Measurements from ENCODE around the gene HSD11B1.

Gene HSD11B1

DNA sequence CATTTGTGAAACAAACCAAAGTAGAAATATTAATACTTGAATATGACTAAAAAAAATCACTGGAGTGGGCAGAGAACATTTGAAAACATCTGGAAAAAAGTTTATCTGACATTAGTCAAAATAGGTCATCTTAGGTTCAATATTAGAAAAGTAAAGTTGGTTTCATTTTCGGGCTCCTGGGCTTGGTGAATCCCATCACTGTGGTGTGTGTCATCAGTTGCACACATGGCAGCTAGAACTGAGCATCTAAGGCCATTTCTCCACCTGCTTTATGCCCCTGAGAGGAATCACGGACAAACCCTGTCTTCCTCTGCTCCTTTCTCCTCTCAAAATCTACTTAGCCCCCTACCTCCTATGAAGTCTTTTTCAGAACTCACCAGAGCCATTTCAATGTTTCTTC lies 5.4 kb downstream of the HSD11B1 start:
- no peak overlapping the region for H3K27ac ChIP-seq (ENCODE audit: low read depth, low read length, severe bottlenecking)
- no peaks in the 10 kb centered on the region for H3K9me3 ChIP-seq (ENCODE audit: control insufficient read depth, low read length)
- H3K36me3 ChIP-seq (ENCODE audit: control insufficient read depth, insufficient read depth, low read length): no peaks in the 10 kb centered on the region
- H3K4me1 ChIP-seq (ENCODE audit: control insufficient read depth, insufficient read depth, low read length, poor library complexity, severe bottlenecking): no peaks in the 10 kb centered on the region
- H3K4me3 ChIP-seq (ENCODE audit: extremely low read depth, insufficient read depth, low read length, poor library complexity, severe bottlenecking): no peak overlapping the region
- 81 to 100% methylated on average over 2 of the region's 2 CpGs for WGBS, 2 experiments (ENCODE audit: insufficient coverage in 2 of 2)

DNA sequence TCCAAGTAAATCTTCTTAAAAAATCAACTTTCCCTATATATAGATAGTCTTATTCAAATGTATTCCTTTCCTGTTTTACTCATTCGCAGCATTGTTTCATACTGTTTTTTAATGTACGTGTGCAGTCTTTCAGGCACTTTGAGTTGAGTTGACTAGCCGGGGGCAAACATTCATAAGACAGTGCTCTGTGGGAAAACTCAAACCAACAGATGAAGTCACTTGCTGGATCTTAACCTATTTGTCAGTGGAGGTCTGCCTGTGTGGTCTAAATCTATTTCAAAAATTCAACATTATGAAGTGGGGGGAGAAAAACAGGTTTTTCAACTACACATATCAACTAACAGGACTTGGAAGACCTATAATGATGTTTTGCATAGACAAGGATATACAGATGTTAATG lies 6.2 kb downstream of the HSD11B1 start:
- WGBS, 2 experiments (ENCODE audit: insufficient coverage in 2 of 2): 84 to 100% methylated on average over 1 to 3 of the region's 3 CpGs
- Histone ChIP-seq H3K4me3 (ENCODE audit: extremely low read depth, insufficient read depth, low read length, poor library complexity, severe bottlenecking) (no peak overlapping the region), H3K27ac (ENCODE audit: low read depth, low read length, severe bottlenecking) (no peak overlapping the region), H3K4me1 (ENCODE audit: control insufficient read depth, insufficient read depth, low read length, poor library complexity, severe bottlenecking) (no peaks in the 10 kb centered on the region), H3K9me3 (ENCODE audit: control insufficient read depth, low read length) (no peaks in the 10 kb centered on the region), H3K36me3 (ENCODE audit: control insufficient read depth, insufficient read depth, low read length) (no peaks in the 10 kb centered on the region)

DNA sequence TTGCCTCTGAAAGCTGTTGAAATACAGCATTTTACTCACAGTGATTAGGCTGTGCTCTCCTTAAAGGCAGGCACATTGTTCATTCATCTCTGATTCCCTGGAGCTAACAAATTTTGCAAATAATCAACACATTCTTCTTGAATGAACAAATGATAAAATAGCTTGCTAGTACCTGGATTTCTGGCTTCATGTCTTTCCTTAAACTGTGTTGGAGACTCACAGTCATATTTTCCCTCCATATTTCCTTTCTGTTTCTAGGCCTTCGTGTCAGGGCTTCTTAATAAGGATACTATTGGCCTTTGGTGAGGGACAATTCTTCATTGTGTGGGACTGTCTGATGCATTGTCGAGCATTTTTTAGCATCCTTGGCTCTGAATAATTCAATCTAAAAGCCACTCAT lies 9.7 kb downstream of the HSD11B1 start:
- WGBS, 2 experiments (ENCODE audit: insufficient coverage in 2 of 2): 60% methylated on average over 1 of the region's 2 CpGs; no CpG with 5 or more reads in 1 of the 2 experiments
- no peaks in the 10 kb centered on the region for H3K4me1 ChIP-seq (ENCODE audit: control insufficient read depth, insufficient read depth, low read length, poor library complexity, severe bottlenecking)
- no peaks in the 10 kb centered on the region for H3K36me3 ChIP-seq (ENCODE audit: control insufficient read depth, insufficient read depth, low read length)
- H3K27ac ChIP-seq (ENCODE audit: low read depth, low read length, severe bottlenecking): no peak overlapping the region
- no peaks in the 10 kb centered on the region for H3K9me3 ChIP-seq (ENCODE audit: control insufficient read depth, low read length)
- H3K4me3 ChIP-seq (ENCODE audit: extremely low read depth, insufficient read depth, low read length, poor library complexity, severe bottlenecking): no peak overlapping the region

DNA sequence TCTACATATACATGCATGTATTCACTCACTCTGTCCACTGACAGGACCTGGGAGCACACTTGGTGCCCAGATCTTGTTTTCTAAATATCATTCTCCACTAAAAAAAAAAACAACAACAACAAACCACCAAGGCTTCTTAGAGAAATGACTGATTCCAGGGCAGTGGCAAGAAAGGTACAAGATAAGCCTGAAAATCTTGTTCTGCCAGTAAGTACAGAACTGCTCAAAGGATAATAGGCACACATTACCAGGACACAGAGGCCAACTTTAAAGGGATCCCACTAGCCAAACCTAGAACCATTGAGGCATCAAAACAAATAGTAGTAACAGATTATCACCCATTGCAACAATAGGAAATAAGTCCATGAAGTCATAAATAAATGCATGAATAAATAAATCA lies 10.7 kb downstream of the HSD11B1 start:
- Histone ChIP-seq H3K9me3 (ENCODE audit: control insufficient read depth, low read length) (no peaks in the 10 kb centered on the region), H3K27ac (ENCODE audit: low read depth, low read length, severe bottlenecking) (no peak overlapping the region), H3K36me3 (ENCODE audit: control insufficient read depth, insufficient read depth, low read length) (no peaks in the 10 kb centered on the region), H3K4me3 (ENCODE audit: extremely low read depth, insufficient read depth, low read length, poor library complexity, severe bottlenecking) (no peak overlapping the region), H3K4me1 (ENCODE audit: control insufficient read depth, insufficient read depth, low read length, poor library complexity, severe bottlenecking) (no peaks in the 10 kb centered on the region)

DNA sequence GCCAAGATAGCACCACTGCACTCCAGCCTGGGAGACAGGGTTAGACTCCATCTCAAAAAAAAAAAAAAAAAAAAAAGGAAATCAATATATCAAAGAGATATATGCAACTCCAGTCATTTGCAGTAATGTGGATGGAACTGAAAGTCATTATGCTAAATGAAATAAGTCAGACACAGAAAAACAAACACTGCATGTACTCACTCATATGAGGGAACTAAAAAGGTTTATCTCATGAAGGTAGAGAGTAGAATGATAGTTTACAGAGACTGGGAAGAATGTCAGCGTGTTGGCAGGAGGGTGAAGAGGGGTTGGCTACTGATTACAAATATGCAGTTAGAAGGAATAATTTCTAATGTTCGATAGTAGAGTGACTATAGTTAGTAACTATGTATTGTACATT lies 13.2 kb downstream of the HSD11B1 start:
- Histone ChIP-seq H3K27ac (ENCODE audit: low read depth, low read length, severe bottlenecking) (no peak overlapping the region), H3K4me3 (ENCODE audit: extremely low read depth, insufficient read depth, low read length, poor library complexity, severe bottlenecking) (no peak overlapping the region), H3K4me1 (ENCODE audit: control insufficient read depth, insufficient read depth, low read length, poor library complexity, severe bottlenecking) (no peaks in the 10 kb centered on the region), H3K9me3 (ENCODE audit: control insufficient read depth, low read length) (no peaks in the 10 kb centered on the region), H3K36me3 (ENCODE audit: control insufficient read depth, insufficient read depth, low read length) (no peaks in the 10 kb centered on the region)
- 40 to 86% methylated on average over 1 of the region's 2 CpGs for WGBS, 2 experiments (ENCODE audit: insufficient coverage in 2 of 2)

DNA sequence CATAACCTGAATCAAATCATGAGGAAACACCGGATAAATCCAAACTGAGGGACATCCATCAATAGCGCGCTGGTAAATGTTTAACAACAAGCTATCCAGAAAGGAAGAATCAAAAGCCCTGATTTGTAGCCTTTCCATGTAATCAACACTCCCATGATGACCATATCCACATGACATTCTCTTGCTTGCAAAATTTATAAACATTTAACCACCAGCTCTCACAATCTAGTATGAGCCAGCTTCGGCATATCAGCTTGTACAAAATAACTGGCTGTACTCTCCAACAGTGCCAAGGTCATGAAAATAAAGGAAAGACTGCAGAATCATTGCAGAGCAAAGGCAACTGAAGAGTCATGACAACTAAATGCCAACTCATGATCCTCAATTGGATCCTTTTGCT lies 15.7 kb downstream of the HSD11B1 start:
- WGBS, 2 experiments (ENCODE audit: insufficient coverage in 2 of 2): 95 to 100% methylated on average over 4 of the region's 4 CpGs
- no peaks in the 10 kb centered on the region for H3K4me1 ChIP-seq (ENCODE audit: control insufficient read depth, insufficient read depth, low read length, poor library complexity, severe bottlenecking)
- H3K9me3 ChIP-seq (ENCODE audit: control insufficient read depth, low read length): no peaks in the 10 kb centered on the region
- no peaks in the 10 kb centered on the region for H3K36me3 ChIP-seq (ENCODE audit: control insufficient read depth, insufficient read depth, low read length)
- no peak overlapping the region for H3K27ac ChIP-seq (ENCODE audit: low read depth, low read length, severe bottlenecking)
- no peak overlapping the region for H3K4me3 ChIP-seq (ENCODE audit: extremely low read depth, insufficient read depth, low read length, poor library complexity, severe bottlenecking)

DNA sequence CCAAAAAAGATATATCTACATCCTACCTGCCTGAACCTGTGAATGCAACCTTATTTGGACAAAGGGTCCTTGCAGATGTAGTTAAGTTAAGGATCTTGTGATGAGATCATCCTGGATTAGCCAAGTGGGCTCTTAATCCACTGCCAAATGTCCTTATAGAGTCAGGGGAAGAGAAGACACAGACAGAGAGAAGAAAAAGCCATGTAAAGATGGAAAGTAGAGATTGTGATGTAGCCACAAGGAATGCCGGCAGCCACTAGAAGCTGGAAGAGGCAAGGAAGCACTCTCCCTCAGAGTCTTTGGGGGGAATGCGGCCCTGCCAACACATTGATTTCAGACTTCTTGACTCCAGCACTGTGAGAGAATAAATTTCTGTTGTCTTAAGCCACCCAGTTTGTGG lies 16.2 kb downstream of the HSD11B1 start:
- Histone ChIP-seq H3K4me1 (ENCODE audit: control insufficient read depth, insufficient read depth, low read length, poor library complexity, severe bottlenecking) (no peaks in the 10 kb centered on the region), H3K9me3 (ENCODE audit: control insufficient read depth, low read length) (no peaks in the 10 kb centered on the region), H3K4me3 (ENCODE audit: extremely low read depth, insufficient read depth, low read length, poor library complexity, severe bottlenecking) (no peak overlapping the region), H3K27ac (ENCODE audit: low read depth, low read length, severe bottlenecking) (no peak overlapping the region), H3K36me3 (ENCODE audit: control insufficient read depth, insufficient read depth, low read length) (no peaks in the 10 kb centered on the region)
- WGBS, 2 experiments (ENCODE audit: insufficient coverage in 2 of 2): 79% methylated on average over 1 of the region's 2 CpGs; no CpG with 5 or more reads in 1 of the 2 experiments

DNA sequence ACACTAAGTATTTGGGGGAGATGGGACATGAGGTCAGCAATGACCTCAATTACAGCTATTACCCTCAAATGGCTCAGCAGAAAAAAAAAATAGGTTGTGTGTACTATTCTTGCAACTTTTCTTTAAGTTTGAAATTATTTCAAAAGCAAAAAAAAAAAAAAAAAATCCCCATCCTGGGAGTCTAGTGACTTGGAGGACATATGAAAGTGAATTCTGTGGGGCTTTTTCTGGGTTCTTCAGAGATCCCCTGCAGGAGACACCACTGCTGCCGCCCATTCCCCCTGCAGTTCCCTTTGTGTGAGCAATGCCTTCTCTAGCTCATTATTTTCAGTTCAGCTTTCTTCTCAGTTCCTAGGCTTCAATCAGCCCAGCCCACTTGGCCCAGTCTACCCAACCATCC lies 16.7 kb downstream of the HSD11B1 start:
- H3K36me3 ChIP-seq (ENCODE audit: control insufficient read depth, insufficient read depth, low read length): no peaks in the 10 kb centered on the region
- no peak overlapping the region for H3K4me3 ChIP-seq (ENCODE audit: extremely low read depth, insufficient read depth, low read length, poor library complexity, severe bottlenecking)
- H3K4me1 ChIP-seq (ENCODE audit: control insufficient read depth, insufficient read depth, low read length, poor library complexity, severe bottlenecking): no peaks in the 10 kb centered on the region
- no peak overlapping the region for H3K27ac ChIP-seq (ENCODE audit: low read depth, low read length, severe bottlenecking)
- WGBS, 2 experiments (ENCODE audit: insufficient coverage in 2 of 2): 100% methylated on average over 1 of the region's 1 CpG
- H3K9me3 ChIP-seq (ENCODE audit: control insufficient read depth, low read length): no peaks in the 10 kb centered on the region

DNA sequence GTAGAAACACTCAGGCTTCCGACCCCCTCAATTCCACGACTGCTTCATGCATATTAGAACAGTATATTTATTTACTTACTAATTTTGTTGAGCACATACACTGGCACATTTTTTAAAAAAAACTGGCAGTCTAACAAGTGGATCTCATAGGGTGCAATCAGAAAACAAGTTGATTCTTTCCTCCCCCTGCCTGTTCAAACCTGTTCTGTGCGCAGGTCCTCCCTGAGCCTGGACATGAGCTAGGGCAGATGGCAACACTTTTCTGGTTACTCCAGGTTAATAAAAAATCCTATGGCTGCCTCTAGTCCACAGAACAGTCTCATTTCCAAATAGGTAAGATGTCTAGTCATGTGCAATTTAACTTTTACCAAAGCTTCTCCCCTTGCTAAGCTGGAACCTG lies 18.6 kb downstream of the HSD11B1 start:
- H3K27ac ChIP-seq (ENCODE audit: low read depth, low read length, severe bottlenecking): no peak overlapping the region
- H3K4me3 ChIP-seq (ENCODE audit: extremely low read depth, insufficient read depth, low read length, poor library complexity, severe bottlenecking): no peak overlapping the region
- H3K4me1 ChIP-seq (ENCODE audit: control insufficient read depth, insufficient read depth, low read length, poor library complexity, severe bottlenecking): no peaks in the 10 kb centered on the region
- 86 to 90% methylated on average over 1 of the region's 3 CpGs for WGBS, 2 experiments (ENCODE audit: insufficient coverage in 2 of 2)
- H3K9me3 ChIP-seq (ENCODE audit: control insufficient read depth, low read length): no peaks in the 10 kb centered on the region
- no peaks in the 10 kb centered on the region for H3K36me3 ChIP-seq (ENCODE audit: control insufficient read depth, insufficient read depth, low read length)

DNA sequence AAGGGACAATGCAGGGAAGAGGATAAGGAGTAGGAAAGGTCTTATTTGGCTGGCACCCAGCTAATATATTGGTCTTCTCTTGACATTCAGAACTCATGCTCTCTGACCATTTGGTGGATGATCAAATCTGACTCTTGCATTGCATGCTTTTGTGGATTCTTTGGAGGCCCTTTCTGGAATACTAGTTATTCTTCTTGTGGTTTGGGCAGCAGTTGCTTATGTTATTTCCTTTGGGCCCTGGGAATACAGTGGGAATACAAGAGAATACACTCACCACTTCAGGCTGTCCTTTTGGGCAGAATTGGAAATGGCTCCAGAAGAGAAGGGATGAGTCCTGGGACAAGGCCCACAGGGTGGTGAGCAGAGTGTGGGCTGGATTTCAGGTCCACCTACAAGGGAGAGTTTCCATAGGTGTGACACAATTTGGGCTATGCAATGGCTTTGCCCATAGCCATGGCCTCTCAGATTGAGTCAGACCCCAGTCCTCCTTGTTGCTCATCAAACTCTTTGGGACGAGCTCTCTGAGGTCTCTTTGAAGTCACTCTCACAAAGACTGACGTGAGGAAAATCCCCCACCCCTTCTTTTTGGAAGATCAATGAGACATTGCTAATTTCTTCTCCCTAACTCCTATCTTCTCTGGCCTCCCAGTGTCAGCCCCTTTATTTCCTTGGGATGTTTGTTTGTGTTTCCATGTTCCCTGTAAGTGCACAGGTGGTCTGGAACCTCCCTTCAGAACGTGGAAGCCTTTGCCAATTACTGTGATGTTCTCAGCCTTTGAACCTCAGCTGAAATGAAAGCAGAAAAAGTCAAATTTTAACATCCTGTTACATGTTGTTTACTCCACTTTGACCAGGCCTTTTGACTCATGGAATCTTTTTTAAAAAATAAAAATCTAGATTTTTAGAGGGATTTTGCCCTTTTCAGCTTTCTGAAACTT lies 19.4 kb downstream of the HSD11B1 start:
- no peak overlapping the region for H3K27ac ChIP-seq (ENCODE audit: low read depth, low read length, severe bottlenecking)
- H3K4me3 ChIP-seq (ENCODE audit: extremely low read depth, insufficient read depth, low read length, poor library complexity, severe bottlenecking): no peak overlapping the region
- no peaks in the 10 kb centered on the region for H3K36me3 ChIP-seq (ENCODE audit: control insufficient read depth, insufficient read depth, low read length)
- 66 to 96% methylated on average over 2 to 3 of the region's 3 CpGs for WGBS, 2 experiments (ENCODE audit: insufficient coverage in 2 of 2)
- H3K9me3 ChIP-seq (ENCODE audit: control insufficient read depth, low read length): no peaks in the 10 kb centered on the region
- no peaks in the 10 kb centered on the region for H3K4me1 ChIP-seq (ENCODE audit: control insufficient read depth, insufficient read depth, low read length, poor library complexity, severe bottlenecking)

DNA sequence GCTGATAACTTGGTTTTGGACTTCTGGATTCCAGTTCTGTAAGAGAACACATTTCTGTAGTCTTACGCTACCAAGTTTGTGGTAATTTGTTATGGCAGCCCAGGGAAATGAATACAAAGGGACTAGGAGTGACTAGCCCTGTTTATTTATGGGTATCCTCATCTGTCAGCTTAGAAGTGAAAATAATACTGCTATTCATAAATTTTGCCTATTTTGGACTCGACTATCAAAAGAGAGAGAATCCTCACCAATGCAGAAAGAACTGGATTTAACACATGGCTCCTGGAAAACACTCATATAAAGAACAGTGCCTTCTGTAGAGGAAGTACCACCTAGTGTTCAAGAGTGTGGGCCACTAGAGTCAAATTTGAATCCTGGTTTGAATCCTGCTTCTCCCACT lies 22.6 kb downstream of the HSD11B1 start:
- H3K36me3 ChIP-seq (ENCODE audit: control insufficient read depth, insufficient read depth, low read length): no peaks in the 10 kb centered on the region
- 79 to 83% methylated on average over 2 of the region's 2 CpGs for WGBS, 2 experiments (ENCODE audit: insufficient coverage in 2 of 2)
- no peak overlapping the region for H3K4me3 ChIP-seq (ENCODE audit: extremely low read depth, insufficient read depth, low read length, poor library complexity, severe bottlenecking)
- no peaks in the 10 kb centered on the region for H3K9me3 ChIP-seq (ENCODE audit: control insufficient read depth, low read length)
- H3K4me1 ChIP-seq (ENCODE audit: control insufficient read depth, insufficient read depth, low read length, poor library complexity, severe bottlenecking): no peaks in the 10 kb centered on the region
- no peak overlapping the region for H3K27ac ChIP-seq (ENCODE audit: low read depth, low read length, severe bottlenecking)

Data from mesodermal cell (in vitro differentiated cells).